ENCODE results near the gene DGKG.

DGKG gene

DNA sequence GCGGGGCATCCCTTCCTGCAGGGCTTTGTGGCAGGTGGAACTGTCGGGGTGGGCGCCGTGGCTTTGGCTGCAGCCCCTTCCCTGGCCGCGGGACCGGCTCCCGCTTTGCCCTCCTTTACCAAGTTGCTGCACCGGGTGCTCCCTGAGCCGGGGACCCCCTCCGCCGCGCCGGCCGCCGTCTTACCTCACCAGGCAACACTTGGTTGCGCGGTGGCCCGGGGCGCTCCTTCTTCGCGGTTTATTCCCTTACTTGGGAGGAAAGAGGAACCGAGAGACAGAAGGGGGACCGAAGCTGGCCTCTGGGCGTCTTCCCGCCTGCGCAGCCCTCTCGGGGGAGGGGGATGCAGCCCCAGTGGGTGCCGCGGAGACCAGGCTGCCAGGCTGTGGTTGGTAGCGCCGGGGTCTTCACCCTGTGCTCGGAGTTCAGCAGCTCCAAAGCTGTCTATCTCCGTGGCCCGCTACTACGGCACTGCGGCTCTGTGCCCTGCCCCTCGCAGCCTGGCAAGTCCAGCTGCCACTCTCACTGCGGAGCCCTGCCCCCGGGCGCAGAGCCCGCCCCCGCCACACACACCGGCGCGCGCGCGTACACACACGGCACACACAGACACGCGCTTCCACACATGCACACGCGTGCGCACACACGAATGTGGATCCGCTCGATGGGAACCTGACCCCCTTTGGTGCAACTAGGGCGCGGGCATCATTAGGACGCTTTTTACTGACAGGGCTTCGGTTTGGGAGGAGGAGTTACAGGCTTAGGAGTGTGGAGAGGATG, at the start of gene DGKG:
Gene DGKG, minus strand, starts transcription at position 473 of the 775 bp plus-strand sequence. CDS start 41,775 bp downstream, outside the sequence.
- in situ Hi-C loops (cut with MboI; ENCODE audit: low sequenced_read_pairs) = no loop called here

DNA sequence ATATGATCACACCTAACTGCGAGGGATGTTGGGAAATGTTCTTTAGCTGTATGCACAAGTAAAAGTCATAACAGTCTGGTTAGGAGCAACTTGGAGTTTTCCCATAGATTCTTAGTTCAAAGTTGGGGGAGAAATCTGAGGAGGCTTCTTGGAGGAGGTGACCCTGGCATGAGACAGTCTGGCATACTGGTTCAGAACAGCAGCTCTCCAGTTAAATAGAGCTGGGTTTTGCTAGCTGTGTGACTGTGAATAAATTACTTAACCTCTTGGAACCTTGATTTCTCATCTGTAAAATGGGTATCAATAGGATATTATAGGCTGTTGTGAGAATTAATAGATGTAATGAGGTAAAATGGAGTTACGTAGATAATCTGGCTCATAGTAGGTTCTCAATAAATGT, 49.1 kb upstream of the DGKG start:
- in situ Hi-C loops (cut with MboI; ENCODE audit: low sequenced_read_pairs) = no loop called here

DNA sequence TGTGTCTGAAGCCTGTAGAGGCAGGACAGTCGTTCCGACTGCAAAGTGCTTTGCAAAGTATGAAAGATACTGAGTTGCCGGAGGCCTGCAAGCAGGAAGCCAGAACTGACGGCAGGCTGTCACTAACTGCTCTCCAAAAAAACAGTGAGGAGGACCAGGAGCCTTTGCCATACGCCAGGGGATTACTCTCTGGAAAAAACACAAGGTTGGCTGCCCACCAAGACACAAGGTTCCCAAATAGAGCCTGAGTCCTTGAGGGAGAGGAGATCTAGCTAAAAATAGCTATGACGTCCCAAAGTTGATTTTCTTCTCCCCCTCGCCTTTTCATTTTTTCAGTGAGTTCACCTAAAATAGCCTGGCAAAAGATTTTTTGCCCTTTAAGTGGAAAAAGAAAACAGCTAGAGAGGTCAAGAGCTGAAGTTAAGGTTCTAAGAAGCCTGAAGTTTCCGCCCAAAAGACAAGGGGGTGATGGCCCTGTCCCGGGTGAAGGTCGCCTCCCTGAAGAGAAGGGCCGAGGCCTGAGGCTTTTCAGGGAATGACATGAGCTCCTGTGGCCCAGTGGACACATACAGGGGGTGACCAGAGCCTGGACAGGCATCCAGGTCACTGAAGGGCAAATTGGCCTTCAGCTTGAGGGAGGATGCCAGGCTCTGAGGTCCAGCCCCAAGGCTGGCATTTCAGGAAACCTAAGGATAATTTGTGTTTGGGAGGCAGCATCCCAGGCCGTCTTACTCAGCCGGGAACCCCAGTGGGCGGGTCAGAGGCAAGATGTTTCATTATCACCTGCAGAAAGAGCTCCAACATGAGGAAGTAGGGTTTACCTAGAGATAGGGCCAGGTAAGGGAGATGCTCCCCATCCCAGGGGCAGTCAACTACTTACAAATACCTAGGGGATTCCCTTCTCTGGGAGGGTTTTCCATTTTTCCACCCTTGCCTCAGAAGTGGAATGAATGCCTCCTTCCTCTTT, 44.9 kb upstream of the DGKG start:
- in situ Hi-C loops (cut with MboI; ENCODE audit: low sequenced_read_pairs) = no loop called here

DNA sequence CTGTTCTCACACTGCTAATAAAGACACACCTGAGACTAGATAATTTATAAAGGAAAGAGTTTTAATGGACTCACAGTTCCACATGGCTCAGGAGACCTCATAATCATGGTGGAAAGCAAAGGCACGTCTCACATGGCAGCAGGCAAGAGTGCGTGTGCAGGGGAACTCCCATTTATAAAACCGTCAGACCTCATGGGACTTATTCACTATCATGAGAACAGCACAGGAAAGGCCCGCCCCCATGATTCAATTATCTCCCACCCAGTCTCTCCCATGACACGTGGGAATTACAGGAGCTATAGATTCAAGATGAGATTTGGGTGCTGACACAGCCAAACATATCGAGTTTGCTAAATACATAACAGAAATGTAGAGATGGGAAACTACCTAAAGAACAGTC, 39.5 kb upstream of the DGKG start:
- in situ Hi-C loops (cut with MboI; ENCODE audit: low sequenced_read_pairs) = no loop called here

DNA sequence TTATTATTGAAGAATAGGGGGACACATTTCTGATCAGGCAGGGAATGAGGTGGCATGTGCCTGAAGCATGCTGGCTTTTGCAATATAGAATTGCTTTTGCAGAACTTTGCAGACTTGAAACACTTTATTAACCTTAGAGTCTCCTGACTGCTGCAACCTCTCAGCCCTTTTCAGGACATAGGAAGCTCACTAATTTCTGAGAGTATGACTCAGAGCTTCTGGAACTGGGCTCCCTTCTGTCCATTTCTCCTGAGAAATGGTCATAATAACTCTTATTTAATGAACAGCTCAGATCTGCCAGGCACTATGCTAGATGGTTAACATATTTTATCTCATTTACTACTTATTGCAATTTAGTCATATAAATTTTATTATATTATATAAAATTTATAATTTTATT, 38.6 kb upstream of the DGKG start:
- in situ Hi-C loops (cut with MboI; ENCODE audit: low sequenced_read_pairs) = no loop called here

DNA sequence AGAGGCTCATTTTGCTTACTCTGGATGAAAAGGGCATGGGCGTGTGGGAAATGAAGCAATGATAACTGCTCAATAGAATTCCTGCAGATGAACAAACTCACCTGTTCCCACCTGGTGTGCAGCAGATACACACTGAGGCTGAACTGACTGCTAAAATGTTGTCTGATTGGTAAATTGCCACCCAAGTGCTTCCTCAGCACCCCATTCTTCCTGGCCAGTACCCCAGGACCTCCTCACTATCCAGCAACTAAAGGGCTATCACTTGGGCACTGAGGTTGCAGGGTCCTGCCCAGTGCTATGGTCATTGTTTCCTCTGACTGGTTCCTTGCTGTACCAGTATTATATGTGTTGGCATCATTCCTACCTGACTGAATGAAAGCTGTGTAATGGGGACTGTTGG, 38.0 kb upstream of the DGKG start:
- in situ Hi-C loops (cut with MboI; ENCODE audit: low sequenced_read_pairs) = no loop called here

DNA sequence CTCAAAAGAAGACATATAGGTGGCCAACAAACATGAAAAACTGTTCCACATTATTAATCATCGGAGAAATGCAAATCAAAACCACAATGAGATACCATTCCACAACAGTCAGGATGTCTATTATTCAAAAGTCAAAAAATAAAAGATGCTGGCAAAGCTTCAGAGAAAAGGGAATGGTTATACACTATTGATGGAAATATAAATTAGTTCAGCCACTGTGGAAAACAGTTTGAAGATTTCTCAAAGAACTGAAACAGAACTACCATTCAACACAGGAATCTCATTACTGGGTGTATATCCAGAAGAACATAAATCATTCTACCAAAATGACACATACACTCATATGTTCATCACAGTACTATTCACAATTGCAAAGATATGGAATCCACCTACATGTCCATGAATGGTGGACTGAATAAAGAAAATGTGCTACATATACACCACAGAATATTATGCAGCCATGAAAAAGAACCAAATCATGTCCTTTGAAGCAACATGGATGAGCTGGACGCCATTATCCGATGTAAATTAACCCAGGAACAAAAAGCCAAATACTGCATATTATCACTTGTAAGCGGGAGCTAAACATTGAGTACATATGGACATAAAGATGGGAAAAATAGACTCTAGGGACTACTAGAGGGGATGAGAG, 32.7 kb upstream of the DGKG start:
- in situ Hi-C loops (cut with MboI; ENCODE audit: low sequenced_read_pairs) = no loop called here

DNA sequence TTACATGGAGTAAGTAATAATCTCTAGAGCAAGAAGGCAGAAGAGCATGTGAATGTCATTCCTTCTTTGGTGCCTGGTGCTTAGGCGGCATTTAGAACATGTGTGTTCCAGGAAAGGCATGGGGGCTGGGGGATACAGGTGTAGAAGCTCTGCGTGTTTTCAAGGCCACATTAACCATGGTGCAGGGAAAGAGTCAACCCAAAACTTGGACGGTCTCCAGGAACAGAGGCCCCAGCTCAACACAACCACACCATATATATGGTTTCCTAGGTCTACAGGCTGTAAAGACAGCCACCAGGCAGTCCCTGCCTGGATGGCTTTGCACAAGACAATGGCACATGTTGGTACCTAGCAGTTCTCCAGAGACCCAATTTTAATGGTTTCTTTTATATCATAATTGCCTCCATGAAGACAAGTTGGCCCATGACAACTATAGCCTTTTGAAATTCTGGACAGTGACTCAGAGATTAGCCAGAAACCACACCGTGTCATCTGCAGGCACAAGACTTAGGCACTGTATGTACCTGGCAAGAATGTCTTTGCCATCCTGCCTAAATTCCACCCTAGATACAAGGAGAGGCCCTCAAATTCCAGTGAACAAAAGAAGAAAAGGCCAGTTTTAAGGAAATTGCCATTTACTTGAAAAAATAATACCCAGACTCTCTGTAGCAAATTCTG, 25.0 kb upstream of the DGKG start:
- in situ Hi-C loops (cut with MboI; ENCODE audit: low sequenced_read_pairs) = no loop called here

DNA sequence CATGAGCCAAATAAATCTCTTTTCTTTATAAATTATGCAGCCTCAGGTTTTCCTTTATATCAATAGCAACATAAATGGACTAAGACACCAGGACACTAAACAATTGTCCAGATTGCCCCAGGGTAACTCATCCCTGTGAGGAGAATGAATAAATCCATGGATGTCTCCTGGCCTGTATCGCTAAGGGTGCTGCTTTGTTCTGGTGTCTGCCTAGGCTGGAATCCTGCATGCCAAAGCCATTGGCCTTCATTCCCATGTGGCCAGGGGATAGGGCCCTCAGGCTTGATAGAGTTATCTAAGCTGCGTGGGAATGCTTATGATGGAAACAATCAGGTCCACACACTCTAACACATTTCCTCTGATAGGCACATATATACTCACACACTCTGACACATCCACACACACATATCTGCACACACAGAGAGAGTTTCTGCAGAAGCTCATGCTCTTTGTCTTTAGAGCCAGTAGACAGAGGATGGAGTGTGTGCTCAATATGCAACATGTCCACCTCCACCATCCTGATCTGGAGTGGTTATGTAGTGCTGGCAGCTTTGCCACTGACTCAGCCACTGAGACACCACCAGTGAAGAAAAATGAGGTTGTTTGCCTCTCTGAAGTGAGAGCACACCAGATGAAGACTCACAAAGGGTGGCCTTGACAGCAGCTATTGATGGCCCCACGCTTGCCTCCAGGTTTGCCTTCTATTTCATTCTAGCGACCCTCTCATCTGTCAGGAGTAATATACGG, 24.0 kb upstream of the DGKG start:
- in situ Hi-C loops (cut with MboI; ENCODE audit: low sequenced_read_pairs) = no loop called here

DNA sequence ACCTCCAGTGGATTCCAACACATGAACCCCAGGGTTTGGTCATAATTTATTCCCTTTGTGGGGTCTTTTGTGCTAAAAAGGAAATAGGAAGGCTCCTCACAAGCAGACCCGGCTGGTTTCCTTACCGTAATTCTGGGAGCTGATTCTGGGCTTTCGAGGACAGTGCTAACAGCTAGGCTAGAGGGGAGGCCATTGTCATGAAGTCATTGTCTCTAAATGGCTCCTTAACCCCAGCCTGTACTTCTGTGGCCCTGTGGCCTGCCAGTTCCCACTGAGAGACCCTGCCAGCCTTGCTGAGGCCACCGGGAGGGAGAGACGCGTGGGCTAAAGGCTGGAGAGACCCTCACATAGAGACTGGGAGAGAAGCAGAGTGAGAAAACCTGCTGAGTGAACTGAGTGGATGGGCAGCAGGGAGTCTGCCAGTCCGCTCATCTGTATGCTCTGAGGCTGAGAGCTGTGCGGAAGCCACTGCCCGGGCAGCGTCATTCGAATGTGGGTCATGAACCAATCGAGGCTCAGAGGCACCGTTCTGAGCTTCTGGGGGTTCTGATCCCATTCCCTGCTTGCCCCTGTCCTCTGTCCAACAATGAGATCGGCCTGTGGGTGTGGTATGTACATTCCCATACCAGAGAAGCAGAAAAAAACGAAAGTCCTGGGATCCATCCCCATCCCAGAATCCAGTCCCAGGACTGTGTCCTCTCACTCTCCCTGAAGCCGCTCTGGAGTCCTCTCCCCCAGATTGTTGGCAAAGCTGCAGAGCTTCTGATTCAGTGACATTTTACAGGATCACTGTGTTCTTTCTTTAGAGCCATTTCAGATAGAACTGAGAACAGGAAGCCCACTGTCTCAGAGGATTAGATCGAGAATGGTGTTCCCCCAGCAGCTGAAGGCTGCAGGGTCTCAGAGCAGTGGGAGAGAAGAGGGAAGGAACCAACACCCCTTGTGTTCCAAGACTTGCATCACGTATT, 21.3 kb upstream of the DGKG start:
- in situ Hi-C loops (cut with MboI; ENCODE audit: low sequenced_read_pairs) = no loop called here

DNA sequence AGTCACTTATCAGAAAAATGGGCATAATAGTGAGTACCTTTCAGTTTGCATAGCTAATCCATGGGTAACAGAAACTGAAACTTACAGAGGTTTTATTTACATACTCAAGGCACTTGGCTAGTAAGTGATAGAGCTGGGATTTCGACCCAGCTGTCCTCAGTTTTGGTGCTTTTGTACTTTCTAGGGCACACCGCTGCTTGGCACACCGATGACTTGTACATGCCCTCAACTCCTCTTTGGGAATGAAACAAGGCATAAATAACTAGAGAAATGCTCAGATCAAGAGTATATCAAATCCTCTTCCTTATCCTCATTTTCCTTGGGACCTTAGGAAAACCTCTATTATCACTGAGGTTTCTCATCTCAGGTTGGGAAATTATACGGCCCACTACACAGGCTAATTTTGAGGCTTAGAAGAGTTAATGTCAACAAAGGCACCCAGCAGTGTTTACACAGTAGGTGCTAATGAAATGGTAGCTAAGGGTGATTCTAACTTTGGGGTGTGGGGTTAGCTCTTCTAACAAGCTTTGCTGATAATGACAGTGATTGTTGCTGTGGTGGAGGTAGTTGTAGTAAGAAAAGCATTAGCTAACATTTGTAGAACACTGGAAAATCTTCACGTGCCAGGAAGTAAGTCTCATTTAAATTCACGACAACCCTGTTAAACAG, 20.3 kb upstream of the DGKG start:
- in situ Hi-C loops (cut with MboI; ENCODE audit: low sequenced_read_pairs) = no loop called here

DNA sequence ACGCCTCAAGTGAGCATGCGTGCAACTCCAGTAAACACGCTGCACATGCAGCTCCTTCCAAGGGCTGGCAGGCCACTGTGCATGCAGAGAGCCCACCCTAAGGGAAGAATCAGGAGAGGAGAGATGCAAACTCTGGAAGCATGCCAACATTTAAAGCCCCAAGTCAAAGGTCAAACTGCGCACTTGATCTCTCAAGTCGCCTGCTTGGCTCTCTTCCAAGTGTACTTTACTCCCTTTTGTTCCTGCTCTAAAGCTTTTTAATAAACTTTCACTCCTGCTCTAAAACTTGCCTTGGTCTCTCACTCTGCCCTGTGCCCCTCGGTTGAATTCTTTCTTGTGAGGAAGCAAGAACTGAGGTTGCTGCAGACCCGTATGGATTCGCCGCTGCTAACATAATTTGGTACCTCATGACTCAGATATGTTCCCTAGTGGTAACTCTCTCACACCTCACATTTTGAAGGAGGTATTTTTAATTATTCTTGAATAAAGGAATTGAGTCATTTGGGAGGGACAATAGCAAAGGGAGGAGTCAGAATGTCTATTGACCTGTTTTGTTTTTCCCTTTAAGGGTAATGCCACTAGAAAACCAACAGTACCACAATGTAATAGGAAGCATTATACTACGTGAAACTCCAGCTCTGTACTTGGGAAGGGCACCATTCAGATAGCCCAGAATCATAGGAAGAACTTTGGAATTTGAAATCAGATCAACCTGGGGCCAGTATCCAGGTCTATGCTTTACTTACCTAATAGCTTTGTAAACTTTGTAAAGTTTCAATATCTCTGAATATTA, 19.6 kb upstream of the DGKG start:
- in situ Hi-C loops (cut with MboI; ENCODE audit: low sequenced_read_pairs) = no loop called here

DNA sequence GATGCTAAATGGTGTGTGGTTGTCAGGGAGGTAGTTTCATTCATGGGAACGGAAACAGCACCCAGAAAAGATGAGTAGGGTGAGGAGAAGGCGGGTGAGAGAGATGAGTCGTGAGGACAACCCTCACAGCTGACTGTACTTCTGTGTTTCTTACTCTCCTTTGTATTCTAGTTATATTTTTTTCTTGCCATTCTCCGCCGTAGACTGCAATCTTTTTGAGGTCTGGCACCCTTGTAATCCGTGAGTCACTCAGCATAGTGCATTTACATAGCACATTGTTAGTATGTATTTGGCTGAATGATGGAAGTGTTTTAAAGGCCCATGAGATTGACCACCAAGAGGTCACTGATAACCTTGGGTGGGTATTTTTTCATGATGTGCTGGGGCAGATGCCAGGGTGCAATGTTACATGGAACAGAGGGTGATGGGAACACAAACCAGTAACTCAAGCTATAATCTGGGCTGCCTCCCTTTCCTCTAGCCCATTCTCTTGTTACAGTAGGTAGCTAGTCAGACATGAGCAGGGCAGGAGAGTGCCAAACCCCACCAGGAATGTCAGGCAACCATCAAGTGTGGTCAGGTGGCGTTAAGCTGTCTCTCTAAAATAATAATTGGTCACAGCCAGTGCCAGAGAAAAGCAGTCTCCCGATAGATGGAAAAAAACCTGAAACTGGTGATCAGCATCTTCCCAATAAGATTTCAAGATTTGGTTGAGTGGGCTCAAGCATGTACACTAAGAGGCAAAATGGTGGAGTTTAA, 18.8 kb upstream of the DGKG start:
- in situ Hi-C loops (cut with MboI; ENCODE audit: low sequenced_read_pairs) = no loop called here

DNA sequence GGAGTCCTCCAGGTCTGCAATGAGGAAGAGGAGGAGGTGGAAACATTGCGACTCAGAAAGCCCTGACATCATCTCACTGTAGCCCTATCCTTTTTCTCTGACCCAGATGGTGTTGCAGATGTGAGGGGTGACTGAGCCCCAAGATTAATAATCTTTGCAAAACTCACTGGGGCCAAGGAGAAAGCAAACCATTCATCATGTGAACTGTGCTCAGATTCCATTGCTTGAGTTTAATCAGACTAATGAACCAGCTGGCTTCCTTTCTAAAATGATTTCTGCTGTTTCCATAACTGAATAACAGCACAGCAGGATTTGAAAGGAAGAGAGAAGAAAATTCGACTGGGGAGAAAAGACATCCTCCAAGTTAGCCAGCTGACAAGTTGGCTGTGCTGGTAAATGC, 13.4 kb upstream of the DGKG start:
- in situ Hi-C loops (cut with MboI; ENCODE audit: low sequenced_read_pairs) = no loop called here

DNA sequence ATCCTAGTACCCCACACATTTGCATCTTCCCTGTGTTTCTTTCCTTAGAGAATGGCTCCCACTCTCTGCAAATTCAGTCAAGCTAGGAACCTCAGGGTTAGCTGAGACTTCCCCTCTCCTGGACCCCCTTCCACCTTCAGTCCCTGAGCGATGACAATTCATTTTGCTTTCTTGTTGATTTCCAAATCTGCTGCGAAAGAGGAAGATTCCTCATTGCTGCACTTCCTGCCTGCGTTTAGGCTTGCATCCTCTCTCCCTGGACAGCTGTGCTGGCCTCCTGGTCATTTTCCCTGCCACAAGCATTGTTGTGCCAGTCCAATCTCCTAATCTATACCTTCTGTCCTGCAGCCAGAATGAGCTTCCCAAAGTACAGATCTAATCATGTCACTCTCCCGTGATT, 12.3 kb upstream of the DGKG start:
- in situ Hi-C loops (cut with MboI; ENCODE audit: low sequenced_read_pairs) = no loop called here

DNA sequence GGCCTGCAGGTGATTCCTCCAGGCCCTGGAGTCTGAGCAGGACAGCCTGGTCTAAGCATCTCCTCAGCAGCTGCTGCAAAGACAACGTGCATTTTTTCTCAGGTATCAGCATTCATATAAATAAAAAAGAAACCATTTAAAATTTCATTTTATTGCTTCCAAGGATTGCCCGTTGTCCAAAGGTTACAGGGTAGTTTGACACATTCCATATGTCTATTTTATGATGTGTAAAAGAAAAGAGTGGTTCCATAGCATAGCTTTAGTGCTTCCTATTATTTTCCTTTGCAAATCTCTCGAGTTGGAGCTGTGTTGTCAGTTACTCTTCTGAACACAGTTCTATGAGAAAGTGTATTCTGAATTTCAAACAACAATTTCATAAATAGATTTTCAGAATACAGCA, 7.2 kb upstream of the DGKG start:
- in situ Hi-C loops (cut with MboI; ENCODE audit: low sequenced_read_pairs) = no loop called here

DNA sequence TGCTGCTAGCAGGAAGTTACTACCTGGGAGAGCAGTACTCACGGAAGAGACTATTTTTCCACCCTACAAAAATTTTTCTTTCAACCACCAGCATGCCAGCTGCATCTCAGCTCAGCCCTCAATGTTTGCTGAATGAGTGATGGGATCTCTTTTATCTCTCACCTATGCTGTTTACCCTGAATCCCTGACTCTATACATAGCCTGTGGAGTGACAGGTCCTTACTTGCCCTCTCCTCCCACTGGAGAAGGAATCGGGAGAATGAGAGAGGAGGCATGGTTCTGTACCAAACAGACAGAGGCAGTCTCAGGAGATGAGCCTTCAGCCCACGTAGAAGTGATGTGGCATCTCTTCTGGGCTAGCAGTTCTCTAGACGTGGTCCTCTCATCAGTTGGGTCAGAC, 6.7 kb upstream of the DGKG start:
- in situ Hi-C loops (cut with MboI; ENCODE audit: low sequenced_read_pairs) = no loop called here
